GM12891 (cell line): ENCODE data around the gene MALSU1.

Experiments
- POLR2A ChIP-seq: IDR thresholded peaks from 2 replicates; pipeline ENCODE4 v1.6.1; 2011; ENCODE audit warnings: low read depth, low read length, control low read depth
- TAF1 ChIP-seq: IDR thresholded peaks from 2 replicates; pipeline ENCODE4 v1.6.1; 2011; ENCODE audit warnings: low read depth, low read length, control low read depth

DNA sequence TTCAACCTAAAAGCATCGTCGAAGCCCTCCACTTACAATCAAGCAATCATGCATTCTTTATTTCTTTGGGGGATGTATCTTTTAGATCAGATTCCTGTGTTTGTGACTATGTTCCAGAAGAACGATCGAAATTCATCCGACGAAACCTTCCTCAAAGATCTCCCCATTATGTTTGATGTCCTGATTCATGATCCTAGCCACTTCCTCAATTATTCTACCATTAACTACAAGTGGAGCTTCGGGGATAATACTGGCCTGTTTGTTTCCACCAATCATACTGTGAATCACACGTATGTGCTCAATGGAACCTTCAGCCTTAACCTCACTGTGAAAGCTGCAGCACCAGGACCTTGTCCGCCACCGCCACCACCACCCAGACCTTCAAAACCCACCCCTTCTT lies 38.8 kb upstream of the MALSU1 start:
- TF ChIP-seq POLR2A = no peak
- TF ChIP-seq TAF1 = no peak
